Epithelial cell of proximal tubule (primary cell): ENCODE data around the gene CIRBP. TPM values are rescaled to one million over a fixed set of nuclear protein-coding genes. Genes with fewer than 3 reads are reported as not detected.

ENCODE experiments used
- DNase-seq: peaks from one replicate; pipeline ENCODE4 v3.0.0-alpha.2; 2011; ENCODE audit warnings: low read depth
- H3K4me3 ChIP-seq: 2 replicates; pipeline ENCODE4 v1.5.1; 2011; ENCODE audit warnings: low read depth, mild to moderate bottlenecking, low read length
- total RNA-seq: library from RNA; depleted of rRNA; stranded (reverse); fragments of >200 nt; gene quantifications from 2 replicates; pipeline ENCODE4 v1.2.3, GENCODE V29; 2015
- TF ChIP-seq, protein P1 (sequence below): conservative IDR thresholded peaks from 2 replicates; pipeline ENCODE4 v1.5.1; 2012; ENCODE audit warnings: low read depth, mild to moderate bottlenecking, low read length

The CIRBP gene
- total RNA-seq, 1 donor from 2014 or later, result 317 TPM

DNA sequence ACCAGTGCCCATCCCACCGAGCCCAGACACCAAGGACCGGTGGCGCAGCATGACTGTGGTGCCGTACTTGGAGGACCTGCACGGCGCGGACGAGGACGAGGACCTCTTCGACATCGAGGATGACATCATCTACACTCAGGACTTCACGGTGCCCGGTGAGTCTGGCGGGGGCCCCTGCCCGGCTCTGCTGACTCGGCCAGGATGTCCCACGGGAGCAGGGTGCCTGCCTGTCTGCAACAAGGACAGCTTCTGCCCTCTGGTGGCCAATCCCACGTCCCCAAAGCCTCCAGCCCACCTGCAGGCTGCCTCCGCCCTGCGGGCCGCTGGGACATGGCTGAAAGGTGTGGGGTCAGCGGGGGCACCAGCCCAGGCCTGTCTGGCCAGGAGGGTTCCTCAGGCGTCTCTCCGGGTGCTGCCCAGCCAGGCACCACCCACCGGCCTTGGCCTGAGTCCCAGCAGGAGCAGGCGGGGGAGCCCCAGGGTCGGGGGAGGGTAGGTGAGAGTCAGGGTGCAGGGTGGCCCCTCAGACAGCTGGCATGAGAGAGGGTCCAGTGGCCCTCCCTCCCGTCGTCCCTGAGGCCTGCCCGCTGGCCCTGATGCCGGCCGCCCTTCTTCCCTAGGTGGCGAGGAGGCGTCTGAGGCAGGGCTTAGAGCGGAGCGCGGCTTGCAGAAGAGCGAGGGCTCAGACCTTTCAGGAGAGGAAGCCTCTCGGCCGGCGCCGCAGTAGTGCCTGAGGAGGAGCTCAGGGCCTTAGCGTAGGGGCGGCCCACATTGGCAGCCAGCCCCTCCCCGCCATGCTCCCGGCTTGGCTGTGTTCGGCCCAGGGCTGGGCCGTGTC is 45.9 kb upstream of the CIRBP start:
- no peak for DNase-seq
- H3K4me3 ChIP-seq, result no peak overlapping the region
- TF ChIP-seq, protein P1, sequence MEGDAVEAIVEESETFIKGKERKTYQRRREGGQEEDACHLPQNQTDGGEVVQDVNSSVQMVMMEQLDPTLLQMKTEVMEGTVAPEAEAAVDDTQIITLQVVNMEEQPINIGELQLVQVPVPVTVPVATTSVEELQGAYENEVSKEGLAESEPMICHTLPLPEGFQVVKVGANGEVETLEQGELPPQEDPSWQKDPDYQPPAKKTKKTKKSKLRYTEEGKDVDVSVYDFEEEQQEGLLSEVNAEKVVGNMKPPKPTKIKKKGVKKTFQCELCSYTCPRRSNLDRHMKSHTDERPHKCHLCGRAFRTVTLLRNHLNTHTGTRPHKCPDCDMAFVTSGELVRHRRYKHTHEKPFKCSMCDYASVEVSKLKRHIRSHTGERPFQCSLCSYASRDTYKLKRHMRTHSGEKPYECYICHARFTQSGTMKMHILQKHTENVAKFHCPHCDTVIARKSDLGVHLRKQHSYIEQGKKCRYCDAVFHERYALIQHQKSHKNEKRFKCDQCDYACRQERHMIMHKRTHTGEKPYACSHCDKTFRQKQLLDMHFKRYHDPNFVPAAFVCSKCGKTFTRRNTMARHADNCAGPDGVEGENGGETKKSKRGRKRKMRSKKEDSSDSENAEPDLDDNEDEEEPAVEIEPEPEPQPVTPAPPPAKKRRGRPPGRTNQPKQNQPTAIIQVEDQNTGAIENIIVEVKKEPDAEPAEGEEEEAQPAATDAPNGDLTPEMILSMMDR, result peak; percentile 51

DNA sequence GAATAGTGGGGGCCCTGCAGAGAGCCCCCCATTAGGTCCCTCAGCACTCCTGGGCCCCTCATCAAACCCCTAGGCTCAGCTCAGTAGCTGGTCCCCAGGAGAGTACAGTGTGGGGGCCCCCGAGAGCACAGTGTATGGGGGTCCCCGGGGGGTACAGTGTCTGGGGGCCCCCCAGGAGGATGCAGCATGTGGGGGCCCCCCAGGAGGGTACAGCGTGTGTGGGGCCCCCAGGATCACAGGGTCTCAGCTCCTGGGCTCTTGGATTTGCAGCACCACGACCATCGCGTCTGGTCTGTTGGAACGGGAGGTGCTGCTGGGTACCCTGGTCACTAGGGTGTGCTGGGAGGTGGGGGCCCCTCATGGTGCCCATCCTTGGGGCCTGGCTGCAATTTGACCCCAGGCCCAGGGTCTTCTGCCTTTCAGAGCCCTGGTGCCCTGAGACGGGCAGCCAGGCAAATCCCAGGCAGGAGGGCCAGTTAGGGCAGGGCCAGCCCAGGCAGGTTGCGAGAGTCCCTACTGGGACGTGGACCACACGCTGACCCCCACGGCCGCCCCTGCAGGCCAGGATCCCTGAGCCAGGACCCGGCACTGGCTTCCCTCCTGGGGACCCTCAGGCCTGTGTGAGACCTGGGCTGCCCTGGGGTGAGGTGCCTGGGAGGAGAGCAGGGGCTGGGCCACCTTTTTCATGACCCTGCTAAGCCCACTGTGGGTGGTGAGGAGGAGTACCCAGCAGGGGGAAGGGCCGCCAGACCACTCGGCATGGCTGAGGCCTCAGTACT is 44.9 kb upstream of the CIRBP start:
- H3K4me3 ChIP-seq, result no peak overlapping the region
- DNase-seq, result no peak
- TF ChIP-seq, protein P1, result no peak

DNA sequence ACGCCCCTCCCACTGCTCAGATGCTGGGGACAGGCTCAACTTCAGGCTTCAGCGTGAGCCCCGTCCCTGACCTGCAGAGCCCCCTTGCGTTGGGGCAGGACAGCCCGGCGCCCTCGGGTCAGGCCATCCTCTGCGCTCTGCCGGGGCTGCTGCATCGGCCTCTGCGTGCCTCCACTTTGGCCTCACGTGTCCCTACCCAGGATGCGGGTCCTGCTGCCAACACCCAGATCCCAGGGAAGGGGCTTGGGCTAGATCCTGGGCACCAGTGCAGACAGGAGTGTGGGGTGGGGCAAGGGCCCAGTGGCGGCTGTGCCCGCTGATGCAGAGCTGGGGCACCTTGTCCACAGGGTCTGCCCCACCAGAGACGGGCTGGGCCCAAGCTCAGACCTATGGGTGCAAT is 44.3 kb upstream of the CIRBP start:
- TF ChIP-seq, protein P1, result no peak
- no peak overlapping the region for H3K4me3 ChIP-seq
- no peak for DNase-seq

DNA sequence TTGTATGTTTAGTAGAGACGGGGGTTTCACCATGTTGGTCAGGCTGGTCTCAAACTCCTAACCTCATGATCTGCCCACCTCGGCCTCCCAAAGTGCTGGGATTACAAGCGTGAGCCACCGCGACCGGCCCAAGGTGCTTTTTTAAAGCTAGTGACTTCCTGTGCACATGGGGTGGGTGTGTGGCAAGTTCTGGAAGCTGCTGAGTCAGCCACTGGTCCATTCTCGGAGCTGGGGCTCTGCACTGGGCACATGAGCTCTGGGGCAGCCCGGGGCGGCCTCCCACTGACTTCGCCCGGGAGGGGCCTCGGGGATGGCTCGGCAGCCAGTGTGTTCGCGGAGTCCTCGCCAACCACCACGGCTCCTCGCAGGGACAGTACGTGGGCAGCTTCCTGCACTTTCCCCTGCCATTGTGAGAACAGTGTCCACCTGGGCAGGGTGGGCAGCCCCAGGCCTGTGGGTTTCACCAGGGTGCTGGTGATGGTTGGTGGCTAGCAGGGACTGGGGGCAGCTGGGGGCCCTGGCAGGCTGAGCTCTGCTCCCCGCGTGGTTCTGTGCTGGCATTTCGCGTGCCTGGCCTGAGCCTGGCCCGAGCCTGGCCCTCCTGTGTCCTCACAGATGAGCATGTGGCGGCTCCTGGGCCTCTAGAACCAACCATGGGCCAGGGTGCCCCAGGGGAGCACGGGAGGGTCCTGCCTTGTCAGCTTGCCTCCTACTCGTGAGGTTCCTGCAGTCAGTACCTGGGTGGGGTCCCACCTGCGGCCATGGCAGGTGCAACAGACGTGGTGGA is 43.5 kb upstream of the CIRBP start:
- no peak overlapping the region for H3K4me3 ChIP-seq
- no peak for DNase-seq
- TF ChIP-seq, protein P1, result no peak

DNA sequence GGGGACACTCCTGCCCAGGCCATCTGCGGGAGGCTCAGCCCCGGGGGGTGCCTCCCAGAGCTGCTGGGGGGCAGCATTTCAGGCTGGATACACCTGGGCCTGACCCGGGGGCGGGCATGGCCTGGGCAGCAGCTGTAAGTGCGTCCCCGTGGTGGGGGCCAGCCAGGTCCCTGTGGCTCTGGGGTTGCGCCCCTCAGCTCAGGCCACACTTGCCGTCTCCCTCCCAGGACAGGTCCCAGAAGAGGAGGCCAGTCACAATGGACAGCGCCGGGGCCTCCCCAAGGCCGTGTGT is 43.0 kb upstream of the CIRBP start:
- H3K4me3 ChIP-seq, result no peak overlapping the region
- TF ChIP-seq, protein P1, result no peak
- DNase-seq, result no peak

DNA sequence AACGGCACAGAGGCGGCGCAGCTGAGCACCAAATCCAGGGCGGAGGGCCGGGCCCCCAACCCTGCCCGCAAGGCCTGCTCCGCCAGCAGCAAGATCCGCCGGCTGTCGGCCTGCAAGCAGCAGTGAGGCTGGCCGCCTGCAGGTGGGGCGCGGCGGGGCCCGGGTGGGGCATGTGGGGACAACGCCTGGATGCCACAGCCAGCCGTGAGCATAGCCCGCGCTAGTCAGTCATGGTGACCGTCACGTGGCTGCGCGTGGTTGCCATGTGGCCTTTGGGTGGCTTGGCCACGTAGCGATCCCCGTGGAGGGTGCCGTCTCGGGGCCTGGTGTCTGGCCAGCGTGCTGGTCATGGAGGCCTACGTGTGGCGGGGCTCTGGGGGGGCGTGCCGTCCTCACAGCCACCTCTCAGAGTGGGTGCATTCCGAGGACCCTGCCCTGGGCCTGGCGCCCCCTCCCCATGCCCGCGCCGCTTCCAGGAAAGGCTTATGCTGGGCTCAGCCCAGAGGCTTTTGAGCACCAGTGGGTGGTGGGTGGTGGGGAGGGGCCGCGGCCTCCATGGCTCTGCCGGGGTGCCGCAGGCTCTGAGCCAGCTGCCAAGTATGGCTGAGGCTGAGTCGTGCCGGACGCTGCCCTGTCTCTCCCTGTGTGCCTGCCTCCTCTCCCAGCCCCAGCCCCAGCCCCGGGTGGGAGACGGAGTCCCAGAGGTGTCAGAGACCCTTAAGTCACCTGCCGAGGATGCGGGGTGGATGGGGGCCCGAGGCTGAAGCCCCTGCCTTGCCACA is 42.4 kb upstream of the CIRBP start:
- TF ChIP-seq, protein P1, result no peak

More for the DNA sequence above, 42.4 kb upstream of the CIRBP start:
- DNase-seq, result no peak
- H3K4me3 ChIP-seq, result no peak overlapping the region
